BLaER1 (cell line): ENCODE measurements around the gene ARAP1.

Experiments used
- H3K27ac ChIP-seq: shearing (Covaris generic); formaldehyde crosslinking; 2 replicates; pipeline ENCODE4 v1.8.1; 2022
- H3K27me3 ChIP-seq: shearing (Covaris generic); formaldehyde crosslinking; 2 replicates; pipeline ENCODE4 v1.8.1; 2022
- H3K36me3 ChIP-seq: shearing (Covaris generic); formaldehyde crosslinking; 2 replicates; pipeline ENCODE4 v1.8.1; 2022
- H3K4me1 ChIP-seq: shearing (Covaris generic); formaldehyde crosslinking; 2 replicates; pipeline ENCODE4 v1.8.1; 2022
- H3K4me2 ChIP-seq: shearing (Covaris generic); formaldehyde crosslinking; 2 replicates; pipeline ENCODE4 v1.8.1; 2022
- H3K4me3 ChIP-seq: shearing (Covaris generic); formaldehyde crosslinking; 2 replicates; pipeline ENCODE4 v1.8.1; 2022
- H3K9ac ChIP-seq: shearing (Covaris generic); formaldehyde crosslinking; 2 replicates; pipeline ENCODE4 v1.8.1; 2022
- H3K9me3 ChIP-seq: shearing (Covaris generic); formaldehyde crosslinking; 2 replicates; pipeline ENCODE4 v1.8.1; 2022
- H4K20me1 ChIP-seq: shearing (Covaris generic); formaldehyde crosslinking; 2 replicates; pipeline ENCODE4 v1.8.1; 2022
- Cebpa-rat ChIP-seq: shearing (Covaris generic); IDR thresholded peaks from 2 replicates; pipeline ENCODE4 v1.8.1; 2022

Gene ARAP1

DNA sequence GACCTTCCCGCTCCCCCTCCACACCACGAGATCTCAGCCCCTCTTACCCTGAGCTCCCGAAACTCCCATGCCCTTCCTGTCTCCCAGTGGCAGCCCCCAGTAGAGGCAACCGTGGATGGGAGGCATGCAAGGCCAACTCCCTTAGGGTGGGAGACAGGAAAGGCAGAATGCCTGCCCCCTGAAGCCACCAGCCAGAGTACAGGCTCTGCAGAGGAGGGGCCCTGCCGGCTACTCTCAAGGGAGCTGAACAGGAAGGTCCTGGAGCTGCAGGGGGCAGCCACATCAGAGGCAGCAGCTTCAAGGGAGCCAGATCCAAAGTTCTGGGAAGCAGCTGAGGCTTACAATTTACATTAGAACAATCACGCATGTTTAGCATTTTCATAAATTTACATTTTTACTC is 116.3 kb downstream of the ARAP1 start:
- Histone ChIP-seq H3K9ac (no peak overlapping the region), H3K27ac (no peak overlapping the region), H3K36me3 (no peaks in the 10 kb centered on the region), H3K4me2 (peak overlapping the region; percentile 47), H3K4me1 (peaks cover 14% of the 10 kb centered on the region), H3K27me3 (peaks cover 35% of the 10 kb centered on the region), H3K4me3 (no peak overlapping the region), H4K20me1 (peaks cover 4% of the 10 kb centered on the region; the same call in 1 of the 2 replicates), H3K9me3 (no peaks in the 10 kb centered on the region)
- no peak for TF ChIP-seq Cebpa-rat

DNA sequence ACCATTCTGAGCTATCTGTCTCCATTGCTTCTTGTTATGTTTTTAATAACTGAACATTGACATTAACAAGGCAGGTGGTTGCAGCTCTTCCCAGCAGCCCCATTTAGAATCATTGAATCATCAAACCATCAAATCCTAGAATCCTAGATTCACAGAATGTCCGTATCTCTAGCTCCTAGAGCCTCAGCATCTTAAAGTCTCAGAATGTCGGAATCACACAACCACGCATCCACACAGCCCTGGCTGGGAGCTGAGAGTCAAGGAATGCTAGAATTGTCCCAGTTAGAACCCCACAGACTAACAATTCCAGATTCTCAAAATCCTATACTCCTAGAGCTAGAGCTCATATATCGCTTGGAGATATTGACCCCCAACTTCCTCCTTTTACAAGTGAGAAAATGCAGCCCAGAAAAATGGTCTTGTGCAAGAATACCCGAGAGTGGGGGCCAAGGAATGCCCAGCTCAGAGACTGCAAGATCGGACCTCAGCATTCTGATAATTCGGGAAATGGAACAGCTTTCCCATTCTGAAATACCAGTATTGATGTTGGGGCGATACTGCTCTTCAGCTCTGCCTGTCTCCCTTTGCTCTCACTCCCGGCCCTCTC is 116.8 kb downstream of the ARAP1 start:
- Histone ChIP-seq H4K20me1 (no peaks in the 10 kb centered on the region; the same call in 1 of the 2 replicates), H3K9me3 (no peaks in the 10 kb centered on the region), H3K4me3 (no peak overlapping the region), H3K4me2 (peak overlapping the region; percentile 47), H3K36me3 (no peaks in the 10 kb centered on the region), H3K4me1 (peaks cover 14% of the 10 kb centered on the region), H3K9ac (no peak overlapping the region), H3K27me3 (peaks cover 30% of the 10 kb centered on the region), H3K27ac (no peak overlapping the region)
- TF ChIP-seq Cebpa-rat, result no peak
